ENCODE measurements around the gene ARHGEF12. TPM values are rescaled to one million over a fixed set of nuclear protein-coding genes. Genes with fewer than 3 reads are reported as not detected.

ARHGEF12 gene
- total RNA-seq, 1 experiment from 2014 or later = 15.4 TPM

DNA sequence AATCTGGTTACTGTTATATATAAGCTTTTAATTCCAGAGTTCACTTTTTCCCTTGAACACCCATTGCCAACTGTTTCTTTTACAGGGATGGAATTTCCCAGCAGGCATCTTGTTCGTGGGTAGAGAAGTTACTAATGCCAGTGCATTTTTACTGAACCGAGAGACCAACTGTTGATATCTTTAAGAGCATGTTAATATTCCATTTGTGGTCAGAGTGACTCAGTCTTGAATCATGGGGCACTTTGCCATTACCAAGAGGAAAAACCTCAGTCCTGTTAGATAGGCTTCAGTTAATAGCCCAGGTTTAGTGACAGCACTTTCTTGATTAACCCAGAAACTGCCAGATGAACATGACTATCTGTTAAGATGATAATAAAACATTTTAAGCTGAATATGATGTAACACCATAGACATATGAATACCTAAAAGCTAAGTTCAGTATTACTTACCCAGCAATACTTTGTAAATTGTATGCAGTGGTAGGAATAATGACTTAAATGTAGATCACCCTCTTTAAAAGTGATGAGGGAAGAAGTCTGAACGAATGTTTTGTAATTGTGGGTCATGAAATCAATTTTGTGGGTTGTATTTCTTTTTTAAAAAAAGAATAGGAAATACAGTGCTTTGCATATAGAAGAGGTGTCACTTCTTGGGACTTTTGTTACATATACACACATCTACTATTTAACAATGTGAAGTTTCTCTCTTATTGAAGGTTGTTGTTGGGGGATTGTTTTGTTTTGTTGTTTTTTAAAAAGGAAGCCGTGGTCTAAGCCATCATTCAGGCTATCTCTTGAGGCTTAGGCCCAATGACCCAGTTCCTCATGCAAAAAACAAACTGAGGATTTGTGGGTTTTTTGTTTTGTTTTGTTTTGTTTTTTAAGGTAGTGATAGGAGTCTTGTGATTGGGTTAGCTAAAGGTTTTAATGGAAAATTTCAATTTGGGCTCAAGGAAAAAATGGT lies 96.1 kb downstream of the ARHGEF12 start:
- no peaks in the 10 kb centered on the region for H3K9me3 ChIP-seq (ENCODE audit: low read length)
- no peaks in the 10 kb centered on the region for H3K9me2 ChIP-seq (replicated peaks; ENCODE audit: insufficient read depth, low read length)
- H4K20me1 ChIP-seq (ENCODE audit: insufficient read depth, low read depth, low read length) = no peaks in the 10 kb centered on the region
- H3K4me2 ChIP-seq (ENCODE audit: low read depth, low read length, poor library complexity, severe bottlenecking) = no peak overlapping the region
- no peak overlapping the region for H3K9ac ChIP-seq (ENCODE audit: low read length)
- H3K36me3 ChIP-seq (ENCODE audit: insufficient read depth, low read length) = no peaks in the 10 kb centered on the region
- H3K79me2 ChIP-seq (ENCODE audit: low read length) = no peaks in the 10 kb centered on the region
- H2AFZ ChIP-seq (ENCODE audit: low read length) = no peak overlapping the region
- no peaks in the 10 kb centered on the region for H3K27me3 ChIP-seq (ENCODE audit: low read length)
- H3K4me3 ChIP-seq (ENCODE audit: low read length) = no peak overlapping the region
- no peak overlapping the region for H3K27ac ChIP-seq (ENCODE audit: low read length)
- DNase-seq = no peak
- 0 out of 2 replicates have a peak, but pooled peaks cover 2% of the 10 kb centered on the region for H3K4me1 ChIP-seq (ENCODE audit: low read length)

DNA sequence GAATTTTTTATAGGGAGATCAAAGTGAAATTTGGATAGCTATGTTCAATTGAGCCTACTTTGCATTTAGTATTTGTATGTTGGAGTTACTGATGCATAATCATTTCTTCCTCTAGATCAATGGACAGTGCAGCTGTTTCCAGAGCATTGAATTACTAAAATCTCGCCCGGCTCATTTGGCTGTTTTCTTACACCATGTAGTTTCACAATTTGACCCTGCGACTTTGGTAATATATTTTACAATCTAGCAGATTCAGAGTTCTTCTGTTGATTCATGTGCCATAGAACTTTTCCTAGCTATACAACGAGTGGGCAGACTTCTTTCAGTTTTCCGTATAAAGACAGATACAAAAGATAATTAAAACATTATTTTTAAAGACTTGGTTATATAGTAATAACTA lies 105.4 kb downstream of the ARHGEF12 start:
- no peaks in the 10 kb centered on the region for H4K20me1 ChIP-seq (ENCODE audit: insufficient read depth, low read depth, low read length)

DNA sequence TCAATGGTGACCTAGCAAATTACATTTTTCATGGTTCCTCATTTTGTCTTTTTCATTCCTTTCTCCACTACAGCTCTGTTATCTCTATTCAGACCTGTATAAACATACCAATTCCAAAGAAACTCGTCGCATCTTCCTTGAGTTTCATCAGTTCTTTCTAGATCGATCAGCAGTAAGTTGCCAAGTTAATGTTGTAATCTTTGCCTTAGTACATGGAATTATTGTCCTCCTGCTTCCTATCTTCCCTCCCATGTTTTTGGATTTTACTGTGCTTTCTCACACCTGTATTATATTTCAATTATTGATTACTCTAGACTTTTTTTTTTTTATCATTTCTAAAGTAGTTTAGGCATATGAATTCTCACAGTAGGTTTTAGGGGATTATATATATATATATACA lies 105.8 kb downstream of the ARHGEF12 start:
- Histone ChIP-seq H3K27ac (ENCODE audit: low read length) (no peak overlapping the region), H3K9me3 (ENCODE audit: low read length) (no peaks in the 10 kb centered on the region), H4K20me1 (ENCODE audit: insufficient read depth, low read depth, low read length) (no peaks in the 10 kb centered on the region), H3K4me2 (ENCODE audit: low read depth, low read length, poor library complexity, severe bottlenecking) (no peak overlapping the region), H3K4me3 (ENCODE audit: low read length) (no peak overlapping the region), H3K36me3 (ENCODE audit: insufficient read depth, low read length) (no peaks in the 10 kb centered on the region), H3K4me1 (ENCODE audit: low read length) (no peaks in the 10 kb centered on the region), H3K27me3 (ENCODE audit: low read length) (no peaks in the 10 kb centered on the region), H2AFZ (ENCODE audit: low read length) (no peak overlapping the region), H3K79me2 (ENCODE audit: low read length) (no peaks in the 10 kb centered on the region), H3K9ac (ENCODE audit: low read length) (no peak overlapping the region), H3K9me2 (replicated peaks; ENCODE audit: insufficient read depth, low read length) (no peaks in the 10 kb centered on the region)
- DNase-seq = no peak

More for the DNA sequence above, 105.4 kb downstream of the ARHGEF12 start:
- no peaks in the 10 kb centered on the region for H3K9me3 ChIP-seq (ENCODE audit: low read length)
- H3K9me2 ChIP-seq (replicated peaks; ENCODE audit: insufficient read depth, low read length) = no peaks in the 10 kb centered on the region
- no peaks in the 10 kb centered on the region for H3K27me3 ChIP-seq (ENCODE audit: low read length)
- H3K79me2 ChIP-seq (ENCODE audit: low read length) = no peaks in the 10 kb centered on the region
- no peak overlapping the region for H3K9ac ChIP-seq (ENCODE audit: low read length)
- no peak overlapping the region for H3K4me2 ChIP-seq (ENCODE audit: low read depth, low read length, poor library complexity, severe bottlenecking)
- H3K4me1 ChIP-seq (ENCODE audit: low read length) = no peaks in the 10 kb centered on the region
- no peak overlapping the region for H2AFZ ChIP-seq (ENCODE audit: low read length)
- no peak overlapping the region for H3K27ac ChIP-seq (ENCODE audit: low read length)
- DNase-seq = no peak
- H3K36me3 ChIP-seq (ENCODE audit: insufficient read depth, low read length) = no peaks in the 10 kb centered on the region
- H3K4me3 ChIP-seq (ENCODE audit: low read length) = no peak overlapping the region

DNA sequence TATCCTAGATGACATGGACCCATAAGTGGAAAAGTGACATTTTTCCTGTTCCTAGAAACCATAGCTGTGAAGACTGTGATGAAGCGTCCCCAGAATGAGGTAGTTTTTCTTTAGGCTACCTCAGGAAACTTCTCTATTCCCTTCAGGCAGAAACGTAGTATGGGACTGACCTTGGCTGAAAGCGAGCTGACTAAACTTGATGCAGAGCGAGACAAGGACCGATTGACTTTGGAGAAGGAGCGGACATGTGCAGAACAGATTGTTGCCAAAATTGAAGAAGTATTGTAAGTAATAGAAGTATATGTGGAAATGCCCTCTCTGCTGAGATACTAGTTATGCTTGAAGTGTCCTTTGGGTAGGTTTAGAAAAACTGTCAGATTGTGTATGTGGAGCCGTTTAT lies 110.6 kb downstream of the ARHGEF12 start:
- no peak overlapping the region for H3K9ac ChIP-seq (ENCODE audit: low read length)
- no peaks in the 10 kb centered on the region for H3K79me2 ChIP-seq (ENCODE audit: low read length)
- no peaks in the 10 kb centered on the region for H3K4me1 ChIP-seq (ENCODE audit: low read length)
- no peaks in the 10 kb centered on the region for H3K9me3 ChIP-seq (ENCODE audit: low read length)
- no peaks in the 10 kb centered on the region for H3K9me2 ChIP-seq (replicated peaks; ENCODE audit: insufficient read depth, low read length)
- H3K27me3 ChIP-seq (ENCODE audit: low read length) = no peaks in the 10 kb centered on the region
- no peak overlapping the region for H3K27ac ChIP-seq (ENCODE audit: low read length)
- no peak for DNase-seq
- no peak overlapping the region for H3K4me3 ChIP-seq (ENCODE audit: low read length)
- no peak overlapping the region for H2AFZ ChIP-seq (ENCODE audit: low read length)
- H3K4me2 ChIP-seq (ENCODE audit: low read depth, low read length, poor library complexity, severe bottlenecking) = no peak overlapping the region
- no peaks in the 10 kb centered on the region; the same call in 1 of the 2 replicates for H3K36me3 ChIP-seq (ENCODE audit: insufficient read depth, low read length)
- no peaks in the 10 kb centered on the region for H4K20me1 ChIP-seq (ENCODE audit: insufficient read depth, low read depth, low read length)

DNA sequence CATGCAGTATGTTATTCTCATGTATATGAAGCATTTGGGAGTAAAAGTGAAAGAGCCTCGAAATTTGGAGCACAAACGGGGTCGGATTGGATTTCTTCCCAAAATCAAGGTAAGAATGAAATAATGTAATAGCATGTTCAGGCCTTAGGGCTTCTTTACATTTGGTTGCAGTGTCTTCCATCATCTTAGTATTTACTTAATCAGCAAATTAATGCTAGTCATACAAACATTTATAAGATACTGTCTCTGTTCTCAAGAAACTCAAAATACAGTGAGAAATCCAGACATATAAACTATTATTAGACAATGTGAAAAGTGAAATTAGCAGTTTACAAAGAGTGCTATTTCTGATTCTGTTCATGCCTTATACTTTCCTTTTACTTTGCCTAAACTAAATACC lies 112.0 kb downstream of the ARHGEF12 start:
- H2AFZ ChIP-seq (ENCODE audit: low read length) = no peak overlapping the region
- H3K27ac ChIP-seq (ENCODE audit: low read length) = no peak overlapping the region
- H3K4me1 ChIP-seq (ENCODE audit: low read length) = no peaks in the 10 kb centered on the region
- no peak for DNase-seq
- H3K9ac ChIP-seq (ENCODE audit: low read length) = no peak overlapping the region
- no peaks in the 10 kb centered on the region; the same call in 1 of the 2 replicates for H3K36me3 ChIP-seq (ENCODE audit: insufficient read depth, low read length)
- no peaks in the 10 kb centered on the region for H3K9me2 ChIP-seq (replicated peaks; ENCODE audit: insufficient read depth, low read length)
- no peaks in the 10 kb centered on the region for H3K27me3 ChIP-seq (ENCODE audit: low read length)
- no peaks in the 10 kb centered on the region for H3K79me2 ChIP-seq (ENCODE audit: low read length)
- H3K4me2 ChIP-seq (ENCODE audit: low read depth, low read length, poor library complexity, severe bottlenecking) = no peak overlapping the region
- H3K4me3 ChIP-seq (ENCODE audit: low read length) = no peak overlapping the region
- no peaks in the 10 kb centered on the region for H3K9me3 ChIP-seq (ENCODE audit: low read length)
- H4K20me1 ChIP-seq (ENCODE audit: insufficient read depth, low read depth, low read length) = no peaks in the 10 kb centered on the region

DNA sequence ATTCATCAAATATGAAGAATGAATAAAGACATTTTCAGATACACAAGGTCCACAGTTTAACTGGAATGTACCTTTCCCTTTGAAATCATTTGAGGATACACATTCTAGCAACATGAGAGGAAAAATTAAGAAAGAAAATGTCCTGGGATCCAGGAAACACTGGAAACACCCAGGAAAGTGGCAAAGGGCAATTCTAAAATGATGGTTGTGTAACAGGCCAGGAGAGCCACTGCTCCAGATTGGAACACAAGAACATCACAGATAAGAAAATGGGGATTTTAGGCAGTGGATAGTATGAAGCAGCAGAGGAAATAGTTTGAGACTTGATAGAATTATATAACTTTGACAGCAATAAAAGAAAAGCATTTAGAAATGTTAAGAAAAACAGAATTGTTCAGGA lies 119.3 kb downstream of the ARHGEF12 start:
- Histone ChIP-seq H3K9me2 (replicated peaks; ENCODE audit: insufficient read depth, low read length) (no peaks in the 10 kb centered on the region), H3K9me3 (ENCODE audit: low read length) (no peaks in the 10 kb centered on the region), H3K4me1 (ENCODE audit: low read length) (no peaks in the 10 kb centered on the region), H4K20me1 (ENCODE audit: insufficient read depth, low read depth, low read length) (no peaks in the 10 kb centered on the region), H3K27ac (ENCODE audit: low read length) (no peak overlapping the region), H3K4me2 (ENCODE audit: low read depth, low read length, poor library complexity, severe bottlenecking) (no peak overlapping the region), H3K27me3 (ENCODE audit: low read length) (no peaks in the 10 kb centered on the region), H3K9ac (ENCODE audit: low read length) (no peak overlapping the region), H3K36me3 (ENCODE audit: insufficient read depth, low read length) (no peaks in the 10 kb centered on the region), H2AFZ (ENCODE audit: low read length) (no peak overlapping the region), H3K79me2 (ENCODE audit: low read length) (no peaks in the 10 kb centered on the region), H3K4me3 (ENCODE audit: low read length) (no peak overlapping the region)
- no peak for DNase-seq

DNA sequence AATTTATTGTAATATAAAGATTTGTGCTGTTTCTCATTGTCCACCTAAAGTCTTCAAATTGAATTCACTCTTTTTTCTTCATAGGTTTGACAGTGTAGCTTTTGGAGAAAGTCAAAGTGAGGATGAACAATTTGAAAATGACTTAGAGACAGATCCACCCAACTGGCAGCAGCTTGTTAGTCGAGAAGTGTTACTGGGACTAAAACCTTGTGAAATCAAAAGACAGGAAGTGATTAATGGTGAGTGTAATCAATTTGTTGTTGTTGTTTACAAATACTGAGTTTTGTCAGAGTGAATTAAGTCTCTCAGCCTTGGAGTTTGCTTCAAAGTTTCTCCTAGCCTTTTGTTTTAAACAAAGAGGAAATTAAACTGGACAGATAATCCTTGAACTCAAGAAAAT lies 121.8 kb downstream of the ARHGEF12 start:
- no peaks in the 10 kb centered on the region for H3K4me1 ChIP-seq (ENCODE audit: low read length)

DNA sequence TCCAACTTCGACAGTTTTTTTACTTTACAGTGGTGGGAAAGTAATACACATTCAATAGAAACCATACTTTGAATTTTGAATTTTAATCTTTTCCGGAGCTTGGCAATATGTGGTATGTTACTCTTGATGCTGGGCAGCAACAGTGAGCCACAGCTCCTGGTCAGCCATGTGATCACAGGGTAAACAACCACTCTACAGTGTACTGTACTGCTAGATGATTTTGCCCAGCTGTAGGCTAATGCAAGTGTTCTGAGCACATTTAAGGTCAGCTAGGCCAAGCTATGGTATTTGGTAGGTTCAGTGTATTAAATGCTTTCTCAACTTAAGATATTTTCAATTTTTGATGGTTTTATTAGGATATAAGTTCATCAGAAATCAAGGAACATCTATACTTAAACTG lies 126.6 kb downstream of the ARHGEF12 start:
- no peaks in the 10 kb centered on the region for H4K20me1 ChIP-seq (ENCODE audit: insufficient read depth, low read depth, low read length)
- no peak overlapping the region for H3K9ac ChIP-seq (ENCODE audit: low read length)
- no peak for DNase-seq
- no peaks in the 10 kb centered on the region for H3K27me3 ChIP-seq (ENCODE audit: low read length)
- no peaks in the 10 kb centered on the region for H3K9me2 ChIP-seq (replicated peaks; ENCODE audit: insufficient read depth, low read length)
- H3K9me3 ChIP-seq (ENCODE audit: low read length) = no peaks in the 10 kb centered on the region
- no peak overlapping the region for H3K4me2 ChIP-seq (ENCODE audit: low read depth, low read length, poor library complexity, severe bottlenecking)
- H3K4me1 ChIP-seq (ENCODE audit: low read length) = no peaks in the 10 kb centered on the region
- H3K36me3 ChIP-seq (ENCODE audit: insufficient read depth, low read length) = no peaks in the 10 kb centered on the region; the same call in 1 of the 2 replicates
- H3K27ac ChIP-seq (ENCODE audit: low read length) = no peak overlapping the region
- H3K4me3 ChIP-seq (ENCODE audit: low read length) = no peak overlapping the region
- H3K79me2 ChIP-seq (ENCODE audit: low read length) = no peaks in the 10 kb centered on the region
- no peak overlapping the region for H2AFZ ChIP-seq (ENCODE audit: low read length)

More for the DNA sequence above, 121.8 kb downstream of the ARHGEF12 start:
- Histone ChIP-seq H3K27ac (ENCODE audit: low read length) (no peak overlapping the region), H3K4me2 (ENCODE audit: low read depth, low read length, poor library complexity, severe bottlenecking) (no peak overlapping the region), H3K79me2 (ENCODE audit: low read length) (no peaks in the 10 kb centered on the region), H3K9me2 (replicated peaks; ENCODE audit: insufficient read depth, low read length) (no peaks in the 10 kb centered on the region), H3K27me3 (ENCODE audit: low read length) (no peaks in the 10 kb centered on the region), H3K4me3 (ENCODE audit: low read length) (no peak overlapping the region), H3K9me3 (ENCODE audit: low read length) (no peaks in the 10 kb centered on the region), H3K36me3 (ENCODE audit: insufficient read depth, low read length) (no peaks in the 10 kb centered on the region; the same call in 1 of the 2 replicates), H3K9ac (ENCODE audit: low read length) (no peak overlapping the region), H4K20me1 (ENCODE audit: insufficient read depth, low read depth, low read length) (no peaks in the 10 kb centered on the region), H2AFZ (ENCODE audit: low read length) (no peak overlapping the region)
- no peak for DNase-seq
